H1 (cell line): Measurements from ENCODE around the gene PLN. TPM values are rescaled to one million over a fixed set of nuclear protein-coding genes. Genes with fewer than 3 reads are reported as not detected.

Experiments
- CTCF ChIA-PET: fragments of 300-600 bp; sonication (Branson Sonifier 250); formaldehyde crosslinking; loops from one replicate; lab custom pipeline; 2021; ENCODE audit not compliant: partially characterized antibody; lab: Charles Lee
- POLR2A ChIA-PET: fragments of 300-600 bp; sonication (Branson Sonifier 250); formaldehyde crosslinking; loops from one replicate; lab custom pipeline; 2021; ENCODE audit warnings: inconsistent platforms; ENCODE audit not compliant: partially characterized antibody; lab: Charles Lee
- DNase-seq, 2 experiments: peaks; one replicate each; pipeline versions ENCODE4 v3.0.0 to v3.0.0-alpha.2; 2010 to 2022; ENCODE audit warnings: low spot score in 2 of 2, low read depth in 1 of 2, mixed read lengths in 1 of 2
- FAIRE-seq: peaks from 2 replicates; lab custom pipeline; 2011; peaks lifted over from hg19 to GRCh38; lab: Jason Lieb, UNC
- H2AFZ ChIP-seq: 2 replicates; pipeline ENCODE4 v1.8.1; 2012; ENCODE audit warnings: low read length, inconsistent platforms
- H2AK5ac ChIP-seq: 2 replicates; pipeline ENCODE4 v1.6.1; 2013; ENCODE audit warnings: low read depth, low read length
- H2BK120ac ChIP-seq: replicated peaks from 2 replicates; pipeline ENCODE3; 2013; ENCODE audit warnings: low read depth, low read length, inconsistent platforms
- H2BK12ac ChIP-seq: 2 replicates; pipeline ENCODE4 v1.6.1; 2013; ENCODE audit warnings: low read depth, low read length
- H2BK15ac ChIP-seq: 2 replicates; pipeline ENCODE4 v1.6.1; 2013; ENCODE audit warnings: low read length
- H2BK20ac ChIP-seq: 2 replicates; pipeline ENCODE4 v1.6.1; 2013; ENCODE audit warnings: low read length
- H2BK5ac ChIP-seq: 2 replicates; pipeline ENCODE4 v1.6.1; 2013; ENCODE audit warnings: low read depth, low read length
- H3K14ac ChIP-seq: 2 replicates; pipeline ENCODE4 v1.6.1; 2013; ENCODE audit warnings: inconsistent platforms; ENCODE audit not compliant: insufficient read length
- H3K18ac ChIP-seq: 2 replicates; pipeline ENCODE4 v1.6.1; 2013; ENCODE audit warnings: low read length; ENCODE audit errors: extremely low read depth
- H3K23ac ChIP-seq: 2 replicates; pipeline ENCODE4 v1.6.1; 2013; ENCODE audit warnings: inconsistent platforms; ENCODE audit not compliant: insufficient read length
- H3K23me2 ChIP-seq: 2 replicates; pipeline ENCODE4 v1.6.1; 2013; ENCODE audit warnings: low read depth, low read length
- H3K27ac ChIP-seq: 2 replicates; pipeline ENCODE4 v1.6.1; 2011; ENCODE audit warnings: low read depth, low read length, inconsistent platforms
- H3K27me3 ChIP-seq, 4 experiments: replicated peaks in 1 of 4; 1 replicate in 1 of 4; 2 replicates in 3 of 4; pipeline versions ENCODE4 v1.6.1 to v1.8.1; 2011 to 2013; ENCODE audit warnings: low read length in 3 of 4, mild to moderate bottlenecking in 3 of 4, inconsistent platforms in 2 of 4, mixed read lengths in 2 of 4, moderate library complexity in 1 of 4; ENCODE audit not compliant: control insufficient read depth in 3 of 4, insufficient read depth in 3 of 4; ENCODE audit errors: extremely low read depth in 1 of 4
- H3K36me3 ChIP-seq, 4 experiments: 2 replicates each; pipeline versions ENCODE4 v1.6.1 to v1.8.1; 2011 to 2013; ENCODE audit warnings: mild to moderate bottlenecking in 4 of 4, low read length in 3 of 4, moderate library complexity in 2 of 4, control low read depth in 1 of 4, inconsistent platforms in 1 of 4; ENCODE audit not compliant: insufficient read depth in 4 of 4, control insufficient read depth in 2 of 4
- H3K4ac ChIP-seq: replicated peaks from 2 replicates; pipeline ENCODE3; 2013; ENCODE audit warnings: low read length, low read depth, mixed read lengths, inconsistent platforms; ENCODE audit not compliant: insufficient read length
- H3K4me1 ChIP-seq, 4 experiments: replicated peaks in 1 of 4; 1 replicate in 1 of 4; 2 replicates in 3 of 4; pipeline versions ENCODE4 v1.6.1 to v1.8.1; 2011 to 2013; ENCODE audit warnings: low read length in 3 of 4, inconsistent platforms in 2 of 4, mixed read lengths in 1 of 4; ENCODE audit not compliant: insufficient read depth in 4 of 4, control insufficient read depth in 3 of 4
- H3K4me2 ChIP-seq, 2 experiments: 2 replicates each; pipeline versions ENCODE4 v1.6.1 to v1.8.1; 2011 to 2013; ENCODE audit warnings: low read depth in 2 of 2, low read length in 2 of 2, control low read depth in 1 of 2, inconsistent platforms in 1 of 2, mild to moderate bottlenecking in 1 of 2; ENCODE audit not compliant: insufficient read depth in 1 of 2
- H3K4me3 ChIP-seq, 4 experiments: fragments of 200-600, 300-600 bp in 1 of 4; sonication (generic), shearing (Covaris generic), sonication (Bioruptor Twin) in 1 of 4; 2 replicates each; pipeline versions ENCODE4 v1.5.1 to v1.8.1; 2011 to 2016; ENCODE audit warnings: low read length in 4 of 4, low read depth in 3 of 4, control low read depth in 2 of 4, inconsistent platforms in 2 of 4, mild to moderate bottlenecking in 2 of 4, mixed read lengths in 1 of 4, moderate library complexity in 1 of 4; ENCODE audit not compliant: insufficient read depth in 2 of 4; ENCODE audit errors: extremely low read depth in 1 of 4
- H3K56ac ChIP-seq: replicated peaks from 2 replicates; pipeline ENCODE3; 2013; ENCODE audit warnings: low read depth, mild to moderate bottlenecking, mixed read lengths, low read length, inconsistent platforms; ENCODE audit not compliant: insufficient read length
- H3K79me1 ChIP-seq: 2 replicates; pipeline ENCODE4 v1.6.1; 2013; ENCODE audit warnings: low read depth, low read length, control low read depth
- H3K79me2 ChIP-seq, 2 experiments: 2 replicates each; pipeline versions ENCODE4 v1.6.1 to v1.8.1; 2012 to 2013; ENCODE audit warnings: low read length in 2 of 2, mild to moderate bottlenecking in 2 of 2, inconsistent platforms in 1 of 2; ENCODE audit not compliant: insufficient read depth in 2 of 2, control insufficient read depth in 1 of 2
- H3K9ac ChIP-seq, 4 experiments: replicated peaks in 1 of 4; 1 replicate in 1 of 4; 2 replicates in 3 of 4; pipeline versions ENCODE4 v1.6.1 to v1.8.1; 2011 to 2013; ENCODE audit warnings: low read depth in 3 of 4, low read length in 3 of 4, control low read depth in 2 of 4, mild to moderate bottlenecking in 2 of 4, moderate library complexity in 2 of 4, inconsistent platforms in 1 of 4; ENCODE audit errors: extremely low read depth in 1 of 4
- H3K9me3 ChIP-seq, 2 experiments: 2 replicates each; pipeline versions ENCODE4 v1.6.1 to v1.8.1; 2012 to 2013; ENCODE audit warnings: mild to moderate bottlenecking in 2 of 2, moderate library complexity in 2 of 2, control low read depth in 1 of 2, inconsistent platforms in 1 of 2, low read depth in 1 of 2, low read length in 1 of 2, mixed read lengths in 1 of 2; ENCODE audit not compliant: insufficient read depth in 2 of 2
- H4K20me1 ChIP-seq, 2 experiments: replicated peaks in 1 of 2; 2 replicates each; pipeline versions ENCODE3 to v1.8.1; 2011 to 2013; ENCODE audit warnings: inconsistent platforms in 2 of 2, low read length in 2 of 2, mild to moderate bottlenecking in 1 of 2; ENCODE audit not compliant: insufficient read depth in 2 of 2, control insufficient read depth in 1 of 2
- H4K5ac ChIP-seq: 2 replicates; pipeline ENCODE4 v1.6.1; 2013; ENCODE audit warnings: low read length, low read depth, mixed read lengths, inconsistent platforms; ENCODE audit not compliant: insufficient read length
- H4K8ac ChIP-seq: 2 replicates; pipeline ENCODE4 v1.8.0; 2013; ENCODE audit warnings: mild to moderate bottlenecking, moderate library complexity, low read length, inconsistent platforms; ENCODE audit not compliant: insufficient read depth; ENCODE audit errors: extremely low read depth
- H4K91ac ChIP-seq: replicated peaks from 2 replicates; pipeline ENCODE3; 2013; ENCODE audit warnings: low read length, mixed read lengths, inconsistent platforms; ENCODE audit not compliant: insufficient read length
- CTBP2 ChIP-seq: IDR thresholded peaks from 2 replicates; pipeline ENCODE4 v1.7.0; 2011; ENCODE audit warnings: borderline replicate concordance, mild to moderate bottlenecking, moderate library complexity, mixed read lengths, low read length; ENCODE audit not compliant: insufficient read depth, insufficient read length
- FOSL1 ChIP-seq: IDR thresholded peaks from 2 replicates; pipeline ENCODE4 v1.6.1; 2011; ENCODE audit warnings: mild to moderate bottlenecking, low read depth, low read length, moderate library complexity; ENCODE audit not compliant: insufficient read depth
- GTF2F1 ChIP-seq: IDR thresholded peaks from 2 replicates; pipeline ENCODE4 v1.6.1; 2012; ENCODE audit warnings: low read depth, low read length, improper control_type of control experiment, borderline replicate concordance
- JUND ChIP-seq: IDR thresholded peaks from 2 replicates; pipeline ENCODE4 v1.6.1; 2011; ENCODE audit warnings: mild to moderate bottlenecking, improper control_type of control experiment, low read length
- RAD21 ChIP-seq, 2 experiments: IDR thresholded peaks in 1 of 2; conservative IDR thresholded peaks in 1 of 2; 2 replicates each; pipeline ENCODE4 v1.6.1; 2011; ENCODE audit warnings: low read depth in 2 of 2, low read length in 2 of 2, improper control_type of control experiment in 1 of 2, inconsistent platforms in 1 of 2, mild to moderate bottlenecking in 1 of 2, moderate library complexity in 1 of 2
- SIRT6 ChIP-seq: IDR thresholded peaks from one replicate; pipeline ENCODE4 v1.7.1; 2012; ENCODE audit warnings: low read length, inconsistent platforms
- SUZ12 ChIP-seq: fragments of 200-600 bp; sonication (generic); IDR thresholded peaks from 2 replicates; pipeline ENCODE4 v1.6.1; 2012; ENCODE audit warnings: mild to moderate bottlenecking, inconsistent platforms, low read length, moderate library complexity, mixed read lengths
- WGBS, 2 experiments: shearing (Covaris generic) in 1 of 2; methylation state at CpG; one replicate each; pipeline versions ENCODE4 v1.1.6 to v1.1.7; 2013 to 2015; ENCODE audit warnings: low lambda C conversion rate in 2 of 2, mixed read lengths in 2 of 2, inconsistent platforms in 1 of 2, low coverage in 1 of 2, missing lambda C conversion rate in 1 of 2; ENCODE audit not compliant: insufficient replicate concordance in 2 of 2, insufficient coverage in 1 of 2, insufficient read length in 1 of 2; ENCODE audit errors: extremely low coverage in 1 of 2, missing lambda C conversion rate in 1 of 2; 5-methylcytosine and 5-hydroxymethylcytosine counted together
- polyA plus RNA-seq, 7 experiments: library from polyadenylated mRNA; depleted of rRNA in 3 of 7; stranded (reverse) in 5 of 7; unstranded in 2 of 7; fragments of >200 nt in 5 of 7; fragments of 200-250 nt in 2 of 7; gene quantifications; 1 replicate in 5 of 7; 2 replicates in 1 of 7; 4 replicates in 1 of 7; pipeline versions ENCODE4 v1.2.1 to v1.2.3, GENCODE V29; 2011 to 2013; ENCODE audit warnings: missing spikeins in 2 of 7, mixed read lengths in 2 of 7
- total RNA-seq: library from RNA; stranded (reverse); fragmentation: NEBNext Ultra II Directional; extraction: Animal tissue kit (Norgen Biotek cat#: 25700); gene quantifications from 2 replicates; pipeline ENCODE4 v1.2.1, GENCODE V29; 2021

PLN gene
- total and polyA plus RNA-seq, 2 of the 8 experiments (the other 6 are each of a cell fraction or from before 2014, with no cell fraction given) = not detected

- peaks cover 0 to 3% (median 0%) of the 10 kb centered on the region in 4 experiments; a peak in 1 of 7 replicates for H3K4me1 ChIP-seq
- H3K27me3 ChIP-seq = no peaks in the 10 kb centered on the region
- no peak overlapping the region for H2BK15ac ChIP-seq
- no peak overlapping the region for H2BK20ac ChIP-seq
- no peak overlapping the region for H3K27ac ChIP-seq
- H3K4me2 ChIP-seq = no peak overlapping the region
- CTCF ChIA-PET = interaction anchor here (0.6 kb wide), 1 partner anchor 19 kb away, joined by 3 read pairs; no protein-coding TSS in a partner anchor
- H2BK12ac ChIP-seq = no peak overlapping the region
- H3K56ac ChIP-seq = no peak overlapping the region
- WGBS, 2 experiments = 89% methylated on average over 2 of the region's 2 CpGs; no CpG with 5 or more reads in 1 of the 2 experiments
- peaks cover 0 to 1% of the 10 kb centered on the region in 2 experiments for H4K20me1 ChIP-seq
- no peaks in the 10 kb centered on the region for H3K79me1 ChIP-seq
- H3K14ac ChIP-seq = no peak overlapping the region
- DNase-seq (no peak), FAIRE-seq (no peak)
- no peak overlapping the region for H3K23ac ChIP-seq
- H3K9me3 ChIP-seq = no peaks in the 10 kb centered on the region; a peak in 1 of 4 replicates
- no peaks in the 10 kb centered on the region for H3K36me3 ChIP-seq
- no peak overlapping the region for H3K18ac ChIP-seq
- H2BK120ac ChIP-seq = no peak overlapping the region
- H3K4ac ChIP-seq = no peak overlapping the region
- no peak overlapping the region for H2AK5ac ChIP-seq
- H2BK5ac ChIP-seq = no peak overlapping the region
- no peak overlapping the region for H4K5ac ChIP-seq
- H4K91ac ChIP-seq = no peak overlapping the region
- no peak overlapping the region for H4K8ac ChIP-seq
- H3K9ac ChIP-seq = no peak overlapping the region
- H3K23me2 ChIP-seq = no peaks in the 10 kb centered on the region; the same call in 1 of the 2 replicates
- POLR2A ChIA-PET = no interaction called here
- H2AFZ ChIP-seq = no peak overlapping the region
- H3K4me3 ChIP-seq = no peak overlapping the region
- peaks cover 0 to 41% of the 10 kb centered on the region in 2 experiments; a peak in 2 of 4 replicates for H3K79me2 ChIP-seq
- no peak for TF ChIP-seq CTBP2
- no peak for TF ChIP-seq SUZ12
- TF ChIP-seq SIRT6 = no peak
- no peak for TF ChIP-seq FOSL1
- TF ChIP-seq JUND = no peak
- TF ChIP-seq RAD21 (IDR thresholded peaks at IDR 0.05 in 1 of 2, conservative IDR thresholded peaks at IDR 0.05 in 1 of 2; ENCODE audit: low read depth in 2 of 2, low read length in 2 of 2) = no peak
- no peak for TF ChIP-seq GTF2F1
Observed at GRCh38 chr6:118530942-118531341, 17.2 kb upstream of the PLN start.
